GM12892 (cell line): Measurements from ENCODE around the gene ESF1.

Source experiments
- POLR2A ChIP-seq: IDR thresholded peaks from 2 replicates; pipeline ENCODE4 v1.6.1; 2011; ENCODE audit warnings: low read depth, low read length, control low read depth
- TAF1 ChIP-seq: IDR thresholded peaks from 2 replicates; pipeline ENCODE4 v1.6.1; 2011; ENCODE audit warnings: low read depth, mild to moderate bottlenecking, control low read depth, low read length, borderline replicate concordance

DNA sequence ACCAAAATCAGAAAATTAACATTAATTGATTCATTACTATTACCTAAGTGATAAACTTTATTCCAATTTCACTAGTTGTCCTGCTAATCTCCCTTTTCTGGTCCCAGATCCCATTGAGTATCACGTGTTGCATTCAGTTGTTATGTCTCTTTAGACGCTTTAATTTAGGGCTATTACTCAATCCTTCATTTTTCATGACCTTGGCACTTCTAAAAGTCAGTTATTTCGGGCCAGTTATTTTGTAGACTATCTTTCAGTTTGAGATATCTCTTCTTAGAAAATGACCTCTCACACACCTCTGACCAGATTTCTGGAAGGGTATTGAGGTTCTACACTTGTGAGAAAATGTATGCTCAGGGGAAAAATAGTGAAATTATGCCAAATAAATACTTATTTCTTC, 112.0 kb downstream of the ESF1 start:
- TF ChIP-seq POLR2A (no peak), TAF1 (no peak)
